Fibroblast of skin of right biceps (primary cell): ENCODE measurements around the gene FRAS1.

ENCODE experiments used
- DNase-seq: peaks from one replicate; pipeline ENCODE4 v3.0.0-alpha.2; 2013

Gene FRAS1

GRCh38 chr4:78558410-78558809, 501.3 kb downstream of the FRAS1 start:
- no peak for DNase-seq

- DNase-seq = peak; percentile 94
Observed at GRCh38 chr4:78560296-78560963, 503.3 kb downstream of the FRAS1 start.

- peak; percentile 56 for DNase-seq
Observed at GRCh38 chr4:78561677-78562076, 504.6 kb downstream of the FRAS1 start.

GRCh38 chr4:78562687-78563086, 505.6 kb downstream of the FRAS1 start:
- DNase-seq = no peak

GRCh38 chr4:78565971-78566372, 508.8 kb downstream of the FRAS1 start:
- peak; percentile 78 for DNase-seq

GRCh38 chr4:78566834-78567499, 509.8 kb downstream of the FRAS1 start:
- DNase-seq = no peak

- peak; percentile 24 for DNase-seq
Observed at GRCh38 chr4:78567500-78568060, 510.5 kb downstream of the FRAS1 start.

GRCh38 chr4:78568640-78569305, 511.6 kb downstream of the FRAS1 start:
- DNase-seq = no peak

- DNase-seq = peak; percentile 88
Observed at GRCh38 chr4:78569306-78569821, 512.2 kb downstream of the FRAS1 start.

GRCh38 chr4:78570117-78570516, 513.0 kb downstream of the FRAS1 start:
- DNase-seq = no peak

- no peak for DNase-seq
Observed at GRCh38 chr4:78571804-78572203, 514.7 kb downstream of the FRAS1 start.

GRCh38 chr4:78578674-78579425, 521.7 kb downstream of the FRAS1 start:
- no peak for DNase-seq

- DNase-seq = no peak
Observed at GRCh38 chr4:78581618-78582017, 524.5 kb downstream of the FRAS1 start.

GRCh38 chr4:78584863-78585547, 527.9 kb downstream of the FRAS1 start:
- peak; percentile 29 for DNase-seq

GRCh38 chr4:78585633-78586032, 528.5 kb downstream of the FRAS1 start:
- peak; percentile 40 for DNase-seq

GRCh38 chr4:78588894-78589545, 531.9 kb downstream of the FRAS1 start:
- no peak for DNase-seq

GRCh38 chr4:78591404-78591803, 534.3 kb downstream of the FRAS1 start:
- DNase-seq = no peak

GRCh38 chr4:78592088-78592783, 535.1 kb downstream of the FRAS1 start:
- no peak for DNase-seq
